Erythroblast (primary cell): ENCODE results near the gene EIF4A3.

Source experiments
- GATA1 ChIP-seq: IDR thresholded peaks from 2 replicates; pipeline ENCODE4 v1.6.1; 2011; ENCODE audit warnings: low read depth, mild to moderate bottlenecking, control low read depth, low read length, moderate library complexity
- POLR2A ChIP-seq: IDR thresholded peaks from 2 replicates; pipeline ENCODE4 v1.6.1; 2011; ENCODE audit warnings: mild to moderate bottlenecking, low read length

DNA sequence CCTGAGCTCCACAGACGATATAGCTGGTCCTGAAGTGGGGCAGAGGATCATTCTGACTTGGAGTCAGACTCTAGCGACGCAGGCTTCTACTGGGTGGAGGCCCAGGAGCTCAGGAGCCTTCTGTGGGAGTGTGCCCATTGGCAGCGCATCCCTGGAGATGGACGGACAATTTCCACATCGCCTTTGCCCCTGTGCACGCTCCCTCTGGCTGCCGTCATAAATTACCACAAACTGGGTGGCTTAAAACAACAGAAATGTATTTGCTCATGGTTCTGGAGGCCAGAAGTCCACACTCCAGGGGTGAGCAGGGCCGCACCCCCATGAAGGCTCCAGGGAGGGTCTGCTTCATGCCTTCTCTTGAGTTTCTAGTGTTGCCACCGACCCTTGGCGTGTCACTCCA, 29.8 kb upstream of the EIF4A3 start:
- no peak for TF ChIP-seq POLR2A
- TF ChIP-seq GATA1: no peak
